ENCODE measurements around the gene ANO2.
"Not testable (repeated sequence)": the region's sequence is repeated elsewhere in the genome, so short reads cannot be mapped to it uniquely, and the experiment has no call there.

The ANO2 gene

DNA sequence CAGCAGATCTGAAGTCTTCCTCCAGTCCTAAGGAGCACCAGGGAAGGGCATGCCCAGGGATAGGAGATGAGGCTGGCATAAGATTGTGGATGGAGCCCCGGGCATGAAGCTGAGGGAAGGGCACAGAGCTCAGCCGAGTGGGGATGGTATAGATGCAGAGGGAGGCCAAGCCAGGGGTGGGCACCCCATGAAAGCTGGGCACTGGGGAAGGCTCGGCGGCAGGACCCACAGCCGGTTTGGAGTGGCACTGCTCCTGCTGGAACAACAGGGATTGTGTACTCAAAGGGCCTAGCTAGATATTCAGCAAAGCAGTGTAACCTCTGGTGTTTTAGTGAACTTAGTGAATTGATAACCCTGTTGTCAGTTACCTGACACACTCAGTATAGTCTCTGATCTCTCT lies 396.0 kb downstream of the ANO2 start:
- DNase-seq (ENCODE audit: low read depth, low spot score), result no peak

- DNase-seq (ENCODE audit: low read depth, low spot score), result no peak
Measured at GRCh38 chr12:5548152-5548943, 396.7 kb downstream of the ANO2 start.

DNA sequence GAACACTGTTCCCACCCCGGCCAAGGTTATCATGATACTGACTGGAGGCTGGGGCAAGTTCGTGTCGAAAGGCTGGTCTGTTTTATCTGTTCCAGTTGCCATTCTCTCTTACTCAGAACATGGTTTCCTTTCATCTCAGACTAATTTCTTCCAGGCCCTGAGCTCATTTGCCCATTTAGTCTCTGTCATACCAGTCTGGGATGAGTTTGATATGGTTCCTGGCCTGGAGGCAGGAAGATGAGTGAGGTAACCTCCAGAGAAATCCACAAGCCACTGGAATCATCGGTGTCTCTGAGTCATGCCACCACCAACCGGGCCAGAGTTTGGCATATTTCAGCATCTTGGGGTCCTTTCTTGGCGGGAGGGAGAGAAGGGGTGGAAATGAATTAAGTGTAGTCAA lies 398.4 kb downstream of the ANO2 start:
- DNase-seq (ENCODE audit: low read depth, low spot score), result no peak

DNA sequence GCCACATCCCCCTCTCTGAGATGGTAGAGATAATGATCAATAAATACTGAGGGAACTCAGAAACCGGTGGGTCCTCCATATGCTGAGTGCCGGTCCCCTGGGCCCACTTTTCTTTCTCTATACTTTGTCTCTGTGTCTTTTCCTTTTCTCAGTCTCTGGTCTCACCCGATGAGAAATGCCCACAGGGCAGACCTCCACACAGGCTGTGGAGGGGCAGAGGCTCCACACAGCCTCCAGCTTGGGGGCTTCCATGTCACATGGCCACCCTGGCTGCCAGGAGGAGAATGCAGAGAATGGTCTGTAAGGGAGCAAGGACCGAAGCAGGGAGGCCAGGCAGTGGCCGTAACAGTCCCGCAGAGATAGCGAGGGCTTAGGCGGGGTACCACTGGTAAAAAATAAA lies 407.3 kb downstream of the ANO2 start:
- DNase-seq (ENCODE audit: low read depth, low spot score), result no peak

DNA sequence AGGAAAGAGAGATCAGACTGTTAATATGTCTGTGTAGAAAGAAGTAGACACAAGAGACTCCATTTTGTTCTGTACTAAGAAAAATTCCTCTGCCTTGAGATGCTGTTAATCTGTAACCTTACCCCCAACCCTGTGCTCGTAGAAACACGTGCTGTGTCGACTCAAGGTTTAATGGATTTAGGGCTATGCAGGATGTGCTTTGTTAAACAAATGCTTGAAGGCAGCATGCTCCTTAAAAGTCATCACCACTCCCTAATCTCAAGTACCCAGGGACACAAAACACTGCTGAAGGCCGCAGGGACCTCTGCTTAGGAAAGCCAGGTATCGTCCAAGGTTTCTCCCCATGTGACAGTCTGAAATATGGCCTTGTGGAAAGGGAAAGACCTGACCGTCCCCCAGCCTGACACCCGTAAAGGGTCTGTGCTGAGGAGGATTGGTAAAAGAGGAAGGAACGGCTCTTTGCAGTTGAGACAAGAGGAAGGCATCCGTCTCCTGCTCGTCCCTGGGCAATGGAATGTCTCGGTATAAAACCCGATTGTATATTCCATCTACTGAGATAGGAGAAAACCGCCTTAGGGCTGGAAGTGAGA lies 407.9 kb downstream of the ANO2 start:
- DNase-seq (ENCODE audit: low read depth, low spot score), result not testable (repeated sequence)

GRCh38 chr12:5535541-5535940 lies 409.5 kb downstream of the ANO2 start:
- DNase-seq (ENCODE audit: low read depth, low spot score), result no peak

DNA sequence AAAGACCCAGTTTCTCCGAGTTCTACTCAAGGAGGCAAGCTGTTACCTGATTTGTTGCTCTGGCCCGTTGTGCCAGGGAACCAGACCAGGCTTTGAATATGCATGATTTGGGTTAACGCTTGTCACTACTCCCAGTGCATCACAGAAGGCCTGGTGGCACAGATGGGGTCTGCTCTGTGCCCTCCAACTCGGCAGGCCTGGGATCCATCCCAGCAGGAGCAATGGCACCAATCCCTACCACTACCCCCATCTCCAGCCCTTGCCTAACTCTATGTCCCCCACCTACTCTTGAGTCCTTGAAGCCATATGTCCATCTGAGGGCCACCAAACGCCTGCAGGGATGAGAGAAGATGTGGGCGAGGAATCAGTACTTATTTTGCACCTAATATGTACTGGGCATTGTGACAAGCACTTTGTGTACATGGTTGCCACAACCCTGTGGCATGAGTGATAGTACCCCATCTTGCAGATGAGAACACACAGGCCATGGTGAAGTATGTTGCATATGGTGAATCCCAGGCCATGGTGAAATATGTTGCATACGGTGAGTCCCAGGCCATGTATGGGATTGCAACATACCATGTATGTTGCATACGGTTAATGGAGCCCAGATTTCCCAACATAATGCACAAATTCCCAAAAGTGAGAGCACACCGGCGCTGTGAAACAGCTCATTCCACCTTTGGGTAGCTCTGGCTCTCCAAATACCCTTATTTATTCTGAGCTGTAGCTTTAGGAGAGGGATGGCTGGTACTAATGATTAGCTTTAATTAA lies 410.4 kb downstream of the ANO2 start:
- no peak for DNase-seq (ENCODE audit: low read depth, low spot score)

DNA sequence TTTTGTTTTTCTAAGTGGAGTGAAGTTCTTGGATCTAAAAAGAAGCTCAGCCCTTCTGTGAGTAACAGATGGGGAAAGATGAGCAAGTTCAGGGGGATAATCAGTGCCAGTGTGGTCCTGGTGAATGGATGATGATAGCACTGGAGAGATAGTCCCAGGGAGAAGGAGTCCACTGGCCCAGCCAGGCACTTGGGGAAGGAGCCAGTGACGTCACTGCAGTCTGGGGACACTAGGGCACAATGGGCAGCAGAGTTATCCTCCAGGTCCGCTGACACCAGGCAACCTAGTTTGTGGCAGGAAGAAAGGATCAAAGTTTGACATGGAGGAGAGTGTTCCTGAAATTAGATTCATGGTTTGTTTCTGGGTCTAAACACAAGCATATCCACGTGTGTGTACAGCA lies 411.7 kb downstream of the ANO2 start:
- DNase-seq (ENCODE audit: low read depth, low spot score), result no peak

- DNase-seq (ENCODE audit: low read depth, low spot score), result no peak
Measured at GRCh38 chr12:5525783-5526367, 419.2 kb downstream of the ANO2 start.

DNA sequence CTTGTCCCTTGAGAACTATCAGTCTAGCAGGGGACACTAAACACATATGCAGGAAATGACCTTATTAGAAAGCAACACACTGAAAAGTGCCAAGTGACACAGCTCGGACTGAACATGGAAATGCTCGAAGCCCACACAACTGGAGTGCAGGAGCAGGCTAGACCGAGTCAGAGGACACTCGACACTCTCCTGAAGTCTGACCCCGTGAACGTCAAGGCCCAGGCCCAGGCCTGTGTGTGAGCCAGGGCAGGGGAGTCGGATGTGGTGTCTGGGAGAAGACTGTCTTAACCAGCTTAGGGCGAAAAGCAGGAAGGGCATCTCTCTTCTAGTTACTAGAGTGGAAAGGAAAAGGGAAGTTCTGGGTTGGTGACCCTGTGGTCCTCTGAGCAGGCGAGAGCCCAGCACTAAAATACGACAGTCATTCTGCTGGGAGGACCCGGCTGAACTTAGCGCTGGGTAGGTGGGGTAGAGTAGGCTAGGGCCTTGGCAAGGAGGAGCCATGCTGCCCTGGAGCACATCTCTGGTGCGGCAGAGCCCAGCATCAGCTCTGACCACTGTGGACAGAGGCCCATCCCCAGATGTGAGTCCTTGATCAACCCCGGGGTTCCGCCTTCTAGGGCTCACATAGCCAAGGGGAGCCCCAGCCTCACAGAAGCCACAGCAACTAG lies 420.2 kb downstream of the ANO2 start:
- no peak for DNase-seq (ENCODE audit: low read depth, low spot score)

- no peak for DNase-seq (ENCODE audit: low read depth, low spot score)
Measured at GRCh38 chr12:5524116-5524768, 420.8 kb downstream of the ANO2 start.

DNA sequence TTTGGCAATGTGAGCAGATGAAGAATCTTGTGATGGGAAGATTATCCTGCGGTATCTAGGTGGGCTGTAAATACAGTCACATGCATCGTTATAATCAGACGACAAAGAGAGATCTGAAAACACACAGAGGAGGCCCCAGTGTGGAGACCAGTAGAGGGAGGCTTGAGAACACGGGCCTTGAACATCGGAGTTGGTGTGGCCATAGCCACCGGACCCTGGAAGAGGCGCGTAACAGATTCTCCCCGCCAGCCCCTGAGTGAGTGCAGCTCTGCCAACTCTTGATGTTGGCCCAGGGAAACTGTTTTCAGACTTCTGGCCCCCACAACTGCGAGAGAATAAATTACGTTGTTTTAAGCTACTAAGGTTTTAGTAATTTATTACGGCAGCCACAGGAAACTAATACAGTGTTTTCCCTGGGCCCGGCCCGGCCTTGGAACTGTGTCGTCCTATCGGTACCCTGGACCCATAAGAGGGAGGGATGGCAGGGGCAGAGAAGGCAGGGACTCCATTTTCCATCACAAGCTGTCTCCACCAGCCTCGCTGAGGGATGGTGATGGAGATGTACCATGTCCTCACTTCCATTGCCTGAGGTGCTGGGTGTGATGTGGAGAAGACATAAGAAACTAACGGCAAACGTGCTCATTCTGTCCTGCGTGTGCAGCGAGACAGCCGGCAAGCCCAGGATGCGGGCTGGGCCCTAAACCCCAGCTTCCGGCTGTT lies 421.5 kb downstream of the ANO2 start:
- DNase-seq (ENCODE audit: low read depth, low spot score), result no peak

GRCh38 chr12:5522432-5523335 lies 422.4 kb downstream of the ANO2 start:
- no peak for DNase-seq (ENCODE audit: low read depth, low spot score)

DNA sequence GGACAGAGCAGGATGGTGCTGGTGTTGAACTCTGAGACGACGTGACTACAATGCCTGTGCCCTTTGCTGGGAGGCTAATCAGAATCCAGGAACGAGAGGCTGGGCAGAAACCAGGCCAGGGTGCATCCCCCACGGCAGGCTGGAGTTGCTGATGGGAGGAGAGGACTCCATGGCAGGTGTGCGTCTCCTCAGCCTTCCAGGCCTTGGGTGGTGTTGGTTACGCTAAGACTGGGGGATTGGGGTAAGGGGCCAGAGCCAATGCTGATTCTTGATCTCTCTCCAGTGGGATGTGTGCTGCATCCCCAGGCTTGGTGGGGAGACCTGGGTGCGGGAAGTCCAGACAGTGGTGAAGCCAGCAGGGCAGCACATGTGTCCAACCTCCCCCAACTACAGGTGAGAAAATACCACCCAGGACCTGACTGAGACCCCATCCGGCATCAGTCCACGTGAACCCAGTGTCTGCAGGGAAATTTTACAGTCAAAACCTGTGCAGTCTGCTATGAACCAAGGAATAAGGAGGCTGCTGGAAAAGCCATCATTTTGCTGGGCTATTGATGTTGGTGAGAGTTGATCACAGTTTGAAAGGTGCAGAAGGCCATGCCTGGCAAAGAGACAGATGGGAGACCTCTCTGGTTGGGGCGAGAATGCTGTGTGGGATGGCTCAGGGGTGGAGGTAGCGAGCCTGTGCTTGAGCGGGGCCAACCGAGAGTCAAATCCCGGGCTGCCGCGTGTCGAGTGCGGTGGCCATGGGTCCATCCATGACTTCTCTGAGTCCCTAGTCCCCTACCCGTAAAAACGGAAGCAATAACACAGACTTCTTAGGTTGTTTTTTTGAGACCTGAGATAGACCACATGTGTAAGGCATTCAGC lies 423.4 kb downstream of the ANO2 start:
- no peak for DNase-seq (ENCODE audit: low read depth, low spot score)

GRCh38 chr12:5520831-5521230 lies 424.2 kb downstream of the ANO2 start:
- DNase-seq (ENCODE audit: low read depth, low spot score), result no peak

DNA sequence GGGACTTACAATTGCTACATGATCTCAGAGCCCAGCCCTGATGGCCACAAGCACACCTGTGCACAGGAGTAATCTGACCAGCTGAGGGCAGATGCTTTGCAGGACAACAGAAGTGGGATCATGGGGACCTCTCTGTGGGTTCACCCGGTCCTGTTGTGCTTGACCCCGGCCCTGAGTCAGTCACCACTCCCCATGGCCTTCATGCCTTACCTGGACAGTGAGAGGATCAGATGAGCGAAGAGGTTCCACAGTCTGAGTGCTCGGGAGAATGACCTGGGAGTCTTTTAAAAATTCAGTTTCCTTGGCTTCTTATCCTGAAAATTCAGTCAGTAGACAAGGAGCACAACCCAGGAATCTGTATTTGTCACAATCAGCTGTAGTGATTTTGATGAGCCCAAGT lies 425.0 kb downstream of the ANO2 start:
- no peak for DNase-seq (ENCODE audit: low read depth, low spot score)

DNA sequence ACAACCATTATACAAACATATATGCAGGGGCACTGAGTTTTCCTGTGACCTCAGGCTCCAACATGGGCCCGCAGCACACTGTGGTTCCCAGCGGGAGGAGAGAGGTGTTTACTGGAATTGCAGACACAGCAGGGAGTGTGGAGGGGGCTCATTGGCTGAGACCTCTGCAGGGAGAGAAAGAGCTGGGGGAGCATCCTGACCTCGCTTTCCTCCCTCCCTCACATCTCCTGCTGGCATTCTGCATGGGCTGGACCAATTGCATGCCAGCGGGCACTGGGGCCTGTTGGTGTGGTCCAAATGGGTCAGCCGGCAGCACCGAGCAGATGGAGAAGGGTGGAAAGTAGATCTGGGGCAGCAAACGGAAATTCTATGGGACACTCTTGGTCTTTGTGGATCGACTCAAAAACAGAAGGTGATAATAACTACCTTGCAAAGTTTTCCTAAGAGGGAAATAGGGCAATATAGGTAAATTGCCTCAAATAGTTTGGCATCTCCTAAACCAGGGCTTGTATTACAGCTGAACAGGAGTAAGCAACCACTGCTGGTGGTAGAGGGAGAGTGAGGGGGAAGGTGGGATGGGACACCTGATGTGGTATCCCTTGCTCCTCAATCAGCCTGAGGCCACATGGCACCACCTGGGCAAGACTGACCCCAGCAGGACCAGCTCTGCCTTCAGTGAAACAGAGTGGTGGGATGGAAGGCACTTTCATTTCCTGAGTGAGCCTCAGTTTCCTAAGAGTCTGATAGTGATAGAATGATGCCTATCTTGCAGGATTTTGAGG lies 426.3 kb downstream of the ANO2 start:
- DNase-seq (ENCODE audit: low read depth, low spot score), result no peak
